NCI-H345 treated with DMSO at 0.1 percent for 48 hours (cell line): Measurements from ENCODE around the gene ELAVL1.
"Not testable (repeated sequence)": the region's sequence is repeated elsewhere in the genome, so short reads cannot be mapped to it uniquely, and the experiment has no call there.

Experiments
- DNase-seq: peaks from one replicate; lab custom pipeline; 2025; ENCODE audit not compliant: unreplicated experiment; lab: John Stamatoyannopoulos, UW

The ELAVL1 gene

DNA sequence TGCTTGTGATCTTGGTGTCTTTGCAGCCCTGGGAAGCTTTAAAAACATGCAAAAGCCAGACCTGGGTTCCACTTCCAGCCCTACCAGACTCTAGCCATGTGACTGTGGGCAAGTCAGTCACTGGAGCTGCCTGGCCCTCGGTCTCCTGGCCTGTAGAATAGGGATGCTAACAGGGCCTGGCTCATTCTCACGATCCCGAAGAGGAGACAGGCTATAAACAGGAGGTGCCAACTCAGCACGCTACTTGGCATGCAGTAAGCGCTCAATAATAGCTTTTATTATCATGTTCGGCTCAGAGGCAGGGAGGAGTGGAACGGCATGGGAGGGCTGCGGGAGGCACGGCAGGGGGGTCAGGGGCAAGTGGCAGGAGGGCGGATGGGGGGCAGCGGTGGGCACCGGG is 81.2 kb downstream of the ELAVL1 start:
- no peak for DNase-seq

DNA sequence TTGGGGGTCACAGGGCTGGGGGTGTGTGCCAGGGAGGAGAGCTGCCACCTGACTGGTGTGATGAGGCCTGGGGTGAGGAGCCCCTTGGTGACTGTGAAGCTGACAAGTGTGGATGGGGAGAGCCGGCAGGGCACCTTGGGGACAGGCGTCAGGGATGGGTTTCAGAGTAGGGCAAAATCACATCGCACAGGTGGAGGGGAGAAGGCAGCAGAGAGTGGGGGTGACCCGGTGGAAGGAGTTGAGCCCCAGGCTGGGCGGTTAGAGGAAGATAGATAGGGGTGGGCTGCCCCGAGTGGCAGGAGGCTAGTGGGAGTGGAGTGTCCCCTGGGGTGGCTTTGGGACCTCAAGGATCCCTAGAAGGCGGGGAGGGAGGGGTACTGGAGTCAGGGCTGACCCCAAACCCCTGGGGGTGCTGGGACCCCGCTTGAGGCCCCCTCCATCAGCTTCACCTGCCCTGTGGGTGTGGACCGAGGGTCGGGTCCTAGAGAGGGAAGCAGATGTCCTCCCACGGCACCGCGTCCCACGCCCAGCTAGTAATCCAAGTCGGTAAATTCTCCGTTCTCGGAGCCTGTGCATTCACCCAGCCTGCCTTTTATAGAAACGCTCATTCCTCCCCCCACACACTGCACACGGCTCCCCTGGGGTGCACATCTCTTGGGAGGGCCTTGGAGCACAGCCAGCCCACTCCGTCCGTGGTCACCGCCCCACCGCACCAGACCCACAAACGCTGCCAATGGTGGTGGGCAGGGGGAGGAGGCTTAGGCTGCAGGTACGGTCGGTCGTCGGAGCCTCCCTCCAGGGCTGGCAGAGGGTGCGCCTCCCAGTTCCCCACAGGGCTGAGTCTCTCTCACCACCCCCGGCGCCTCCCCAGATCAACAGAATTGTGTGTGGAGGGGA is 81.9 kb downstream of the ELAVL1 start:
- no peak for DNase-seq

DNA sequence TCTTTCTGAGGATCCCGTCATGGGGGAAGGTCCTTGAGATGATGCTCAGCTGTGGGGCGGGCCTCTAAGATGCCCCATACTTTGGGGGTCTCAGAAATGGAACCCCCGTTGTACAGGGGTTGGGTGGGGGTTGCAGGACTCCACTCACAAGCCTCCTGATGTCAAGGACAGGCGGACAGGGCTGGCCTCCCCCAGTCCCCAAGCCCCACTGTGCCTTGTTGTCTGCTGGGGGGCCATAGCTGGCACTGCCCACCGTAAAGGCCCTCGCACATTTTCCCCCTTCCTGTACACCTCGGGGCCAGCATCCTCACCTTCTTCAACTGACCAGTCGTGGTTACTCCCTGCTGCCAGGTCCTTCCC is 82.6 kb downstream of the ELAVL1 start:
- DNase-seq = no peak

DNA sequence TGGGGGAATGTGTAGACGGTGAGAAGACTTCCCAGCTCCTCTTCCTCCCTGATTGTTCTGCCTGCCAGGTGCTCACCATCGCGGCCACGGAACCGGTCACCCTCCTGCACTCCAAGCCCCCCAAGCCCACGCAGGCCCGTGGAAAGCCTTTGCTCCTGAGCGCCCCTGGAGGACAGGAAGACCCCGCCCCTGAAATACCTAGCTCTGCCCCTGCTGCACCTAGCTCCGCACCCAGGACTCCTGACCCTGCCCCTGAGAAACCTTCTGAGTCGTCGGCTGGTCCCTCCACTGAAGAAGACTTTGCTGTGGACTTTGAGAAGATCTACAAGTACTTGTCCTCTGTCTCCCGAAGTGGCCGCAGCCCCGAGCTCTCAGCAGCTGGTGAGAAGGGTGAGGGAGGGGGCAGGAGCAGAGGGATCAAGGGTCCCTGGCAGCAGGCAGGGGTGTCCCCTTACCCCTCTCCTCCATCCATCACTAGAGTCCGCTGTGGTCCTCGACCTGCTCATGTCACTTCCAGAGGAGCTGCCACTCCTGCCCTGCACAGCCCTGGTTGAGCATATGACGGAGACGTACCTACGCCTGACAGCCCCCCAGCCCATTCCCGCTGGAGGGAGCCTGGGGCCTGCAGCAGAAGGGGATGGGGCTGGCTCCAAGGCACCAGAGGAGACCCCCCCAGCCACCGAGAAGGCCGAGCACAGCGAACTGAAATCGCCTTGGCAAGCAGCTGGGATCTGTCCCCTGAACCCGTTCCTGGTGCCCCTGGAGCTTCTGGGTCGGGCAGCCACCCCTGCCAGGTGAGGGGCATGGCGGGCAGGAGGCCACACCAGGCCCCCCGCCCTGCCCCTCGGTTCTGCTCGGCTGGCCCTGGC is 83.2 kb downstream of the ELAVL1 start:
- no peak for DNase-seq

DNA sequence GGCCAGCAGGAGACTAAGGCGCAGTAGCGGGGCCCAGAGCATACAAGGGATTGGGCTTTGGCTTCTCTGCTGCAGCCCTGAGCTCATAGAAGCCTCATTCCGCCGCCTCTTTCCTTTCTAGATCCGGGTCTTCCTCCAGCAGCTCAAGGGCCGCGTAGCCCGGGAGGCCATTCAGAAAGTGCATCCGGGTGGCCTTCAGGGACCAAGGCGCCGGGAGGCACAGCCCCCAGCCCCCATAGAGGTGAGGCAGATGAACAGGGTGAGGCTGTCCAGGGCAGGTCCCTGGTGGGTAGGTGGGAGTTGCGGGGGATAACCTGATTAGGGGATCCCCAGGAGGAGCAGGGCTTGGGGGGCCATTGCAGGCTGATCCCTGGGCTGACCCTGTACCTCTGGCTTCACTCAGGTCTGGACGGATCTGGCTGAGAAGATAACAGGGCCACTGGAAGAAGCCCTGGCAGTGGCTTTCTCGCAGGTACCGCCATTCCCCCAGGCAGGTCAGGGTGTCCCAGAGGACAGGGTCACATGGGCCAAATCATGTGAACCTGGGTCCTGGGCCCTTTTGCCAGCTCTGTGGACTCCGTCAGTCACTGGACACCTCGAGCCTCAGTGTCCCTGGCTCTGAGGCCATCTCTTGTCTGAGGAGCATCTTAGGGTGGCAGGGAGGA is 84.0 kb downstream of the ELAVL1 start:
- DNase-seq = no peak

DNA sequence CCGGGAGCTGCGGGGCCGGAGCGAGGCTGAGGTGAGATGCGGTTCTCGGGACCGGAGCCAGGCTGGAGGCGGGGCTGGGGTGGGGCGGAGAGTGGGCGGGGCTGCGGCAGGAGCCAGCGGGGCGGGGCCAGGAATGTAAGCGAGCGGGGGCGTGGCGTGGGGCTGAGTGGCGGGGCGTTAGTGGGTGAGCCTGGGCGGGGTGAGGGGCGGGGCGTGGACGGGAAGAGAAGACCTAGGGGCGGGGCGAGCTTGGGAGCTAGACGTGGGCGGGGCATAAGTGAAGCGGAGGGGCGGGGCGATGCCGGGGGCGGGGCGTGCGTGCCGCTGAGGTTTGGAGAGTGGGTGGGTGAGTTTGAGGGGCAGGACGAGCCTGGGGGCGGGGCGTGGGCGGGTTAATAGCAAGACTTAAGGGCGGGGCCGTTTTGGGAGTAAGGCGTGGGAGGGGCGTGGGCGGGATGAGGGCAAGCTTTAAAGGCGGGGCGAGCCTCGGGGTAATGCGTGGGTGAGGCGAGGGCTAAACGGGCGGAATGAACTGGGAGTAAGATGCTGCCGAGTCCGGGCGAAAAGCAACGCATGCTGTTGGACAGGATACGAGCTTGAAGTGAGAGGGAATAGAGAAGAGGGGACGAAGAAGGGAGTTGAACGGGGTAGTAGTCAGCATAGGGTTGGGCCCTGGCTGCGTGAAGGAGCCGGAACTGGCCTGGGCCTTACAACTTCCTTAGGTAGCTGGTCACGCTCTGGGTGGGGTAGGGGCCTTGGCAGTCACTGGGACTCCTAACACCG is 84.7 kb downstream of the ELAVL1 start:
- DNase-seq = peak; percentile 90

DNA sequence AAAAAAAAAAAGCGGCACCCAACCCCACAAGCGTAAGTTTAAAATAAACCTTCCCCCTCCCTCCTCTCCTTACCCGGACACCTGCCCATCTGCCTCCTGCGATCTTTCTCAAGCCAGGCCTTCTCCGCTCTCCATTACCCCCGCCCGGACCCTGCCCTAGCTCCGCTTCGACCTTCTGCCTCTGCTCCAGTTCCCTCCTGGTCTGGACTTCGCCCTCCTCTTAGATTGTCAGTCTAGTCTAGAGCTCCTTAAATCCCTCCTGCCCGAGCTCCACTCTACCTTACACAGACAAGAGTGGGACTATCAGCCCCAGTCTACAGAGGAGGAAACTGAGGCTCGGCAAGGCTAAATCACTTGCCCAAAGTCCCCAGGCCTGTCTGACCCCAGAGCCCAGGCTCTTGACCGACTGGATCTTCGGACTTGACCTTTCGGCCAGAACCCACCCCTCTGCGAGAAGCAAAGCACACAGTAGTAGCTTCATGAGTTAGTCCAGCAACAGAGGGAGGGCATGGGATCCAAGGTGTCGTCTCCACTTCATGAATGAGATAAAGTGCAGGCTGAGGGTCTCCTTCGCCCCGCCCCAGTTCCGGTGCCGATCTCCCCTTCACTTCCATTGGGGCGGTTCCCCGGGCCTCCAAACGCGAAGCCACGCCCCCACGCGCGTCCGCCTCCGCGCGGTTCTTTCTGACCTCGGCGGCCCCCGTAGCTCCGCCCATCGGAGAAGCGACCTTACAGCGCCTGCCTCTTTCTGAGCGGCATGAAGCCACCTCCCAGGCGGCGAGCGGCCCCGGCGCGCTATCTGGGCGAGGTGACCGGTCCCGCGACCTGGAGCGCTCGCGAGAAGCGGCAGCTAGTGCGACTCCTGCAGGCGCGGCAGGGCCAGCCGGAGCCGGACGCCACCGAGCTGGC is 85.6 kb downstream of the ELAVL1 start, which contains the start of gene SNAPC2:
Gene SNAPC2 (plus strand): TSS at position 729 of the 909 bp plus-strand sequence. CDS start 29 bp downstream, at position 758.
- peak; percentile 84 for DNase-seq

DNA sequence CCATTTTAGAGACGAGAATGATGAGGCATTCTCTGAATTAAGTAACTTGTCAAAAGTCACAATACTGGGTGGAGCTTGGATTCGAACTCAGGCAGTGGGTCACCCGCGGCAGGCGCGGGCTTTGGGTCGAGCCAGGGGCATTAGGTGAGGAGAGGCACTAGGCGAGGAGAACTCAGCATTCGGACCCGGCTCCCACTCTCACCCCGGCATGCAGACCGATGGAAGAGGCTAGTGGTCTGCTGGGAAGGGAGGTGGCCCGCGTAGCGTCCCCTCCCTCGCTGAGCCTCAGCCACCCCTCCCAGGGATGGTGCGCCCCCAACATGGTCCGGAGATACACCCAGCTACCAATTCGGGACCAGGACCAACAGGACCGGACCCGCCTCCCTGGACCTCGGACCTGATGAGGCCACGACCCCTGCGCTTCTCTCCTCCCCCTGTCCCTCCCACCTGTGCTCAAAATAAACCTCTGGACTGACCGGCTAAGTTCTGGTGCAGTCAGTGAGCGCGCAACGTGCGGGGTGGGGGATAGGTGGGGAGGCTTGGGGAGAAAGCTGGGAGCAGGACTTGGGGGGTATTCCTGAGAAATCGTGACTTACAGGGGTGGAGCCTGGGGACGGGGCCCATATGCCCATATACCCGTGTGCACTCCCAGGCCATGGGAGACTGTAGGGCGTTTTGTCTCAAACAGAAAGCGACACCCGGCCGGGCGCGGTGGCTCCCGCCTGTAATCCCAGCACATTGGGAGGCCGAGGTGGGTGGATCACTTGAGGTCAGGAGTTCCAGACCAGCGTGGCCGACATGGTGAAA is 86.6 kb downstream of the ELAVL1 start:
- no peak for DNase-seq

DNA sequence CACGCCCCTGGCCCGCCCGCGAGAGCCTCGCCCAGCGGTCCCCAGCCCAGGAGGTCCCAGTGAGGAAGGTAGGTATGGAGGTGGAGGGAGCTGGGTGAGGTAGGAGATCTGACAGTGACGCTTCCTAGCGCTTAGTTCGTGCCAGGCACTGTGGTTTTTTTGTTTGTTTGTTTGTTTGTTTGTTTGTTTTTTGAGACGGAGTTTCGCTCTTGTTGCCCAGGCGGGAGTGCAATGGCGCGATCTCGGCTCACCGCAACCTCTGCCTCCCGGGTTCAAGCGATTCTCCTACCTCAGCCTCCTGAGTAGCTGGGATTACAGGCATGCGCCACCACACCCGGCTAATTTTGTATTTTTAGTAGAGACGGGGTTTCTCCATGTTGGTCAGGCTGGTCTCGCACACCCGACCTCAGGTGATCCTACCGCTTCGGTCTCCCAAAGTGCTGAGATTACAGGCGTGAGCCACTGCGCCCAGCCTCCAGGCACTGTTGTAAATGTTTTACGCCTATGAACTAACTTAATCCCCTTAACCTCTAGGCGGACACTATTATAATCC is 87.3 kb downstream of the ELAVL1 start:
- not testable (repeated sequence) for DNase-seq

DNA sequence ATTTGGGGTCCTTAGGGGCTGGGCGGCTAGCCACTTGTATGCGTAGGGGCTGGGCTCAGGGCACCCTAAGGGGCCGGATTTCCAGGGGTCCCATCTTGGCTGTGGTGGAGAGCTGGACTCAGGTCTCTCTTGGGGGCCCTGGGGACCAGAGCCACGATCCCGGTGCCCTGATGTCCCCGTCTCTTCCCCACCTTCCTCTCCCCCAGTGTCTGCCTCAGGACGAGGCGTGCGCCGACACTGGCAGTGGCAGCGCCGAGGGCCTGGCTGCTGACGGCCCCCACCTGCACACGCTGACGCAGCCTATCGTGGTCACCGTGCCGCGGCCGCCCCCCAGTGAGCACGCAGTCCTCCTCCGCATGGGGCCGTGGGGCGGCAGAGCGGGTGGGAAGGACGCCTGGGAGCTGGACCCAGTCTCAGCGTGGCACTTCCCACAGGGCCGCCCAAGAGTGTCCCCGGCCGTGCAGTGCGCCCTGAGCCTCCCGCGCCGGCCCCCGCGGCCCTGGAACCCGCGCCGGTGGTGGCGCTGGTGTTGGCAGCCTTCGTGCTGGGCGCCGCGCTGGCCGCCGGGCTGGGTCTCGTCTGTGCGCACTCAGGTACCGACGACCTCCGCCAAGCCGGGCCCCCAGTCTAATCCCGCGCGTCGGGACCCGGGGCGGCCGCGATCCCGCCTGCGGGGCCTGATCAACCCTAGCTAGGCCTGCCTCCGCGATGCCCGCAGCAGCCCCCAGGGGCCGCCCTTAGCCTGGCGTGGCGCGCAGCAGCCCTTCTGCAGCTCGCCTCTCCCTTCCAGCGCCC is 88.0 kb downstream of the ELAVL1 start:
- DNase-seq = peak; percentile 29

DNA sequence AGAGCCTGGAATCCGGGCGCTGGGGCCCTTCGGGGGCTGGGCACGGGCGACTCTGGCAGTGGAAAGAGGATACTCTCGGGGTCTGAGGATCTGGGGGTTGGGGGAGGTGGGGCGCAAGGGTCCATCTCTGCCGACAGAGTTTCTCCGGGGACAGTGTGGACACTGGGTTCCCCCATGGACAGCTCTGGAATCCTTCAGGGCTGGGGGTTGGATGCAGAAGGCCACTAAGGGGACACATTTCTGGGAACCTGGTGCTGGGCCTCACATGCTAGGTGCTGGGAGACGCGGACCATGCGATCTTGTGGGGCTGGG is 88.5 kb downstream of the ELAVL1 start:
- no peak for DNase-seq

DNA sequence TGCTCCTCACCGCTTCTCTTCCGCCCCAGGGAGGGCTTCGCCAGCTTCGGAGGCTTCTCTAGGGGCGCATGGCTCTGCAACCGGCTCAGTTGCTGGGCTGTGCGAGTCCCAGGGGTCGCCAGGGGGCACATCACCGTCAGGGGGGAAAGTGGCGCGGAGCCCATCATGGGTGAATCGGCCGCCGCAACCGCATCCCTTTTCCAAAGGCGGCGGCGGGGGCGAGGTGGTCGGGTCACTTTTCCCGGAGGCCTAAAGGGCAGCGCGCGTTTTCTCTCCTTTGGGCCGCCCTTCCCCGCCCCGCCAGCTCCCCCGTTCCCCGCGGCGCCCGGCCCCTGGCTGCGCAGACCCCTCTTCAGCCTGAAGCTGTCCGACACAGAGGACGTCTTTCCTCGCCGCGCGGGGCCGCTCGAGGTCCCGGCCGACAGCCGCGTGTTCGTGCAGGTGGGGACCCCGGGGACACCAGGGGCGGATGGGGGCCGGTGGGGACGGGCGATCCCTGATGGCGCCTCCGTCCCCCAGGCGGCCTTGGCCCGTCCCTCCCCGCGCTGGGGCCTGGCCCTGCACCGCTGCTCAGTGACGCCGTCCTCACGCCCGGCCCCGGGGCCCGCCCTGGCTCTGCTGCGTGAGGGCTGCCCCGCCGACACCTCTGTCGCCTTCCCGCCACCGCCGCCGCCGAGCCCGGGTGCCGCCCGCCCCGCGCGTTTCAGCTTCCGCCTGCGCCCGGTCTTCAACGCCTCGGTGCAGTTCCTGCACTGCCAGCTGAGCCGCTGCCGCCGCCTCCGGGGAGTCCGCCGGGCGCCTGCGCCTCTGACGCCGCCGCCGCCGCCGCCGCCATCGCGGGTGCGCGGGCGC is 89.1 kb downstream of the ELAVL1 start:
- no peak for DNase-seq

DNA sequence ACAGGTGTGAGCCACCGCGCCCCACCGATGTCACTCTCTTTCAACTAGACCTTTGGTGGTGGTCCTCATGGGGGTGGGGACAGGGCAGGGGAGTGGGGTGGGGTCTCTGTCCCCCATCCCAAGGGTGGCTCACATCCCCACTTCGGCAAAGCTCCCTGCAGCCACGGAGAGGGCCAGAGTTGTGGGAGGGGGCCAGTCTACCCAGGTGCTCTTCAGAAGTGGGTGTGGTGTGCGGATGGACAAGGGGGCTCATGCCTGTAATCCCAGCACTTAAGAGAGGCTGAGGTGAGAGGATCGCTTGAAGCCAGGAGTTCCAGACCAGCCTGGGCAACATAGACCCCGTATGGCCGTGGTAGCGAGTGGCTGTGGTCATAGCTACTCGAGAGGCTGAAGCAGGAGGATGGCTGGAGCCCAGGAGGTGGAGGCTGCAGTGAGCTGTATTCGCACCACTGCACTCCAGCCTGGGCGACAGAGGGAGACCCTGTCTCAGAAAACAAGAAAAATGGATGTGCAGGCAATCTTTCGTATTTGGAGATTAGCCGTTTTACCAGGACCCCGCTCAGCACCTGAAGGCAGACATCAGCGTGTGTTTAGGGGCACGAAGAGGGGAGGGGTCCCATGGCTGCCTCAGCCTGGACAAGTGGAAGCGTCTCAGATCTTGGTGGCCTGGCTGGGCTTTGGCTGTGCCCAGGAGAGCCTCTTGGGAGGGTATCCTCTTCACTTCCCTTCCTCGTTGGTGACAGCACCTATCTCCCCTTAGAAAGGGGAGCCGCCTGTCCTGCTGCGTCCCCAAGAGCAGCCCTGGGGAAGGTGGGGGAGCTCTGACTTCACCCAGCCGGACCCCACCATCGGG is 90.0 kb downstream of the ELAVL1 start:
- DNase-seq = no peak

DNA sequence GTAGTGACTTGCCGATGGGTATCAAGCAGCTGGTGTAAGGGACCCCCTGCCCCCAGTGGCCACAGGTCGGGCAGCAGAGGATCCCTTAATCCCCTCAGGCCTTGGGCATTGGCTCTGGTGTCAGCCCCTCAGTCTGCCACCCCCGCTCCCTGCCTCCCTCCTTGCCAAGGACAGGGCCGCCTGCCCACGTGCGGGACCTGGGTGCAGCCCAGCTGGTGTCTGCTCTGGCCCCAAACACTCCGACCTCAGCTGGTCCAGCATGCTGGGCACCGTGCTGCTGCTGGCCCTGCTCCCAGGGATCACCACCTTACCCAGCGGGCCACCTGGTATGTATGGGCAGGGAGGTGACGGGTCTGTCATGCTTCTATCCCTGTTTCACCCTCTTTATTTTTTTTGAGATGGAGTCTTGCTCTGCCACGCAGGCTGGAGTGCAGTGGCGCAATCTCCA is 90.8 kb downstream of the ELAVL1 start, which contains the start of gene TGFBR3L:
Gene TGFBR3L (plus strand): TSS at position 233 of the 448 bp plus-strand sequence.
- no peak for DNase-seq

DNA sequence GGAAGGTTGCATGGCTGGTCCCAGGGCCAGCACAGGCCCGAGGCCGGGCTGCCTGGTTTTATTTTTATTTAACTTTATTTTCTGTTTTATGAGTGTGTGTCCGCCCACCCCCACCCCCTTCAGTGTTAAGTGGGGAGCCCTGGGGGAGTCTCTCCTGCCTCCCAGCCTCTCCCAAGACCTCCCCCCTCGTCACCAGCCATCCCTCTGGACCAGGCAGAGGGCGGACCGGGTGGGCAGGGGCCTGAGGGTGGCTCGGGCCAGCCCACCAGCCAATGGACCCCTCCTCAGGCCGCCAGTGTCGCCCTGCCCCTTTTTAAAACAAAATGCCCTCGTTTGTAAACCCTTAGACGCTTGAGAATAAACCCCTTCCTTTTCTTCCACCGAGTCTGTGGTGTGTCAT is 91.3 kb downstream of the ELAVL1 start:
- DNase-seq = no peak

DNA sequence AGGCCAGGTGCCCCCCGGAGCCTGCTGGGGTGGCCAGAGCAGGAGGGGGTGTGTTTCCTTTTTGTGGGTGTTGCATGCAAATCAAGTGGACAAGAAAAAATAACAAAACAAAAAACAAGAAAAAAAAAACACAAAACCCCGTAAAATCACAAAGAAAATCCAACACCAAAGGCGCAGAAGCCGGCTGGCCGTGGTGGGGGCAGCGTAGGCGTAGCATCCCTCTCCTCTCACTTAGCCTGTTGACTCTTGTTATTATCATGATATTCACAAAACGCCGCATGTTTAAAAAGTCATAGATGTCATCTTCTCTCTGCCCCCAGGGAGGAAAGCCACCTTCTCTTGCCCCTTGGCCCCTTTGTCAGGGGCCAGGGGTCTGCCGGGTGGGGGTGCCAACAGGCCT is 91.8 kb downstream of the ELAVL1 start:
- no peak for DNase-seq
